ENCODE measurements around the gene MCTP1.

DNA sequence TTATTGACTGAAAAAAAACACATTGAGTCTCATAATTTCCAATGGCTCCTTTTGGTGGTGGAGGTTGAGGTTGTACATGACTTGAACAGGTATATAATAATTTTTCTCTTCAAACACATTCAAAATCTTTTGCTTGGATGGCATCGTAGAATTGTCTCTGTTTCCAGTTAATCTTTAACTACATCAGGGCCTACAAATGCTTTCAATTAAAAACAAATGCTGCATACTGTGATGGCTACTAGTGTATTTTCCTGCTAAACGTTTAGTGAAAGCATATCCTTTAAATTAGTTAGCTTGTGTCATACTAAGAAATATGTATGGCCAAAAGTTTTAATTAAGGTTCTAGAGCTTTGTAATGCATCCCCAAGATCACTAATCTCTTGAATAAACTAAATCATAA is 352.6 kb downstream of the MCTP1 start:
- TF ChIP-seq CREB1 (CRISPR knock-in tag; IDR thresholded peaks at IDR 0.05), result no peak
- no peak for TF ChIP-seq ZNF423 (CRISPR knock-in tag; IDR thresholded peaks at IDR 0.05)
- TF ChIP-seq, protein P1, sequence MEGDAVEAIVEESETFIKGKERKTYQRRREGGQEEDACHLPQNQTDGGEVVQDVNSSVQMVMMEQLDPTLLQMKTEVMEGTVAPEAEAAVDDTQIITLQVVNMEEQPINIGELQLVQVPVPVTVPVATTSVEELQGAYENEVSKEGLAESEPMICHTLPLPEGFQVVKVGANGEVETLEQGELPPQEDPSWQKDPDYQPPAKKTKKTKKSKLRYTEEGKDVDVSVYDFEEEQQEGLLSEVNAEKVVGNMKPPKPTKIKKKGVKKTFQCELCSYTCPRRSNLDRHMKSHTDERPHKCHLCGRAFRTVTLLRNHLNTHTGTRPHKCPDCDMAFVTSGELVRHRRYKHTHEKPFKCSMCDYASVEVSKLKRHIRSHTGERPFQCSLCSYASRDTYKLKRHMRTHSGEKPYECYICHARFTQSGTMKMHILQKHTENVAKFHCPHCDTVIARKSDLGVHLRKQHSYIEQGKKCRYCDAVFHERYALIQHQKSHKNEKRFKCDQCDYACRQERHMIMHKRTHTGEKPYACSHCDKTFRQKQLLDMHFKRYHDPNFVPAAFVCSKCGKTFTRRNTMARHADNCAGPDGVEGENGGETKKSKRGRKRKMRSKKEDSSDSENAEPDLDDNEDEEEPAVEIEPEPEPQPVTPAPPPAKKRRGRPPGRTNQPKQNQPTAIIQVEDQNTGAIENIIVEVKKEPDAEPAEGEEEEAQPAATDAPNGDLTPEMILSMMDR (IDR thresholded peaks at IDR 0.05), result no peak
- TF ChIP-seq KAT7 (CRISPR knock-in tag; IDR thresholded peaks at IDR 0.05; ENCODE audit: borderline replicate concordance), result no peak
- no peak for TF ChIP-seq ZNF671 (CRISPR knock-in tag; IDR thresholded peaks at IDR 0.05)
- no peak for TF ChIP-seq NFE2L1 (CRISPR knock-in tag; IDR thresholded peaks at IDR 0.05)
- no peak for TF ChIP-seq ELF4 (CRISPR knock-in tag; IDR thresholded peaks at IDR 0.05; ENCODE audit: low read depth)
- no peak for TF ChIP-seq NR1H2 (CRISPR knock-in tag; IDR thresholded peaks at IDR 0.05)
- TF ChIP-seq, protein P2, sequence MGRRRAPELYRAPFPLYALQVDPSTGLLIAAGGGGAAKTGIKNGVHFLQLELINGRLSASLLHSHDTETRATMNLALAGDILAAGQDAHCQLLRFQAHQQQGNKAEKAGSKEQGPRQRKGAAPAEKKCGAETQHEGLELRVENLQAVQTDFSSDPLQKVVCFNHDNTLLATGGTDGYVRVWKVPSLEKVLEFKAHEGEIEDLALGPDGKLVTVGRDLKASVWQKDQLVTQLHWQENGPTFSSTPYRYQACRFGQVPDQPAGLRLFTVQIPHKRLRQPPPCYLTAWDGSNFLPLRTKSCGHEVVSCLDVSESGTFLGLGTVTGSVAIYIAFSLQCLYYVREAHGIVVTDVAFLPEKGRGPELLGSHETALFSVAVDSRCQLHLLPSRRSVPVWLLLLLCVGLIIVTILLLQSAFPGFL (CRISPR knock-in tag; IDR thresholded peaks at IDR 0.05; ENCODE audit: borderline replicate concordance), result no peak
- TF ChIP-seq, protein P3, sequence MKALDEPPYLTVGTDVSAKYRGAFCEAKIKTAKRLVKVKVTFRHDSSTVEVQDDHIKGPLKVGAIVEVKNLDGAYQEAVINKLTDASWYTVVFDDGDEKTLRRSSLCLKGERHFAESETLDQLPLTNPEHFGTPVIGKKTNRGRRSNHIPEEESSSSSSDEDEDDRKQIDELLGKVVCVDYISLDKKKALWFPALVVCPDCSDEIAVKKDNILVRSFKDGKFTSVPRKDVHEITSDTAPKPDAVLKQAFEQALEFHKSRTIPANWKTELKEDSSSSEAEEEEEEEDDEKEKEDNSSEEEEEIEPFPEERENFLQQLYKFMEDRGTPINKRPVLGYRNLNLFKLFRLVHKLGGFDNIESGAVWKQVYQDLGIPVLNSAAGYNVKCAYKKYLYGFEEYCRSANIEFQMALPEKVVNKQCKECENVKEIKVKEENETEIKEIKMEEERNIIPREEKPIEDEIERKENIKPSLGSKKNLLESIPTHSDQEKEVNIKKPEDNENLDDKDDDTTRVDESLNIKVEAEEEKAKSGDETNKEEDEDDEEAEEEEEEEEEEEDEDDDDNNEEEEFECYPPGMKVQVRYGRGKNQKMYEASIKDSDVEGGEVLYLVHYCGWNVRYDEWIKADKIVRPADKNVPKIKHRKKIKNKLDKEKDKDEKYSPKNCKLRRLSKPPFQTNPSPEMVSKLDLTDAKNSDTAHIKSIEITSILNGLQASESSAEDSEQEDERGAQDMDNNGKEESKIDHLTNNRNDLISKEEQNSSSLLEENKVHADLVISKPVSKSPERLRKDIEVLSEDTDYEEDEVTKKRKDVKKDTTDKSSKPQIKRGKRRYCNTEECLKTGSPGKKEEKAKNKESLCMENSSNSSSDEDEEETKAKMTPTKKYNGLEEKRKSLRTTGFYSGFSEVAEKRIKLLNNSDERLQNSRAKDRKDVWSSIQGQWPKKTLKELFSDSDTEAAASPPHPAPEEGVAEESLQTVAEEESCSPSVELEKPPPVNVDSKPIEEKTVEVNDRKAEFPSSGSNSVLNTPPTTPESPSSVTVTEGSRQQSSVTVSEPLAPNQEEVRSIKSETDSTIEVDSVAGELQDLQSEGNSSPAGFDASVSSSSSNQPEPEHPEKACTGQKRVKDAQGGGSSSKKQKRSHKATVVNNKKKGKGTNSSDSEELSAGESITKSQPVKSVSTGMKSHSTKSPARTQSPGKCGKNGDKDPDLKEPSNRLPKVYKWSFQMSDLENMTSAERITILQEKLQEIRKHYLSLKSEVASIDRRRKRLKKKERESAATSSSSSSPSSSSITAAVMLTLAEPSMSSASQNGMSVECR (CRISPR knock-in tag; IDR thresholded peaks at IDR 0.05; ENCODE audit: borderline replicate concordance), result no peak
- TF ChIP-seq, protein P4, sequence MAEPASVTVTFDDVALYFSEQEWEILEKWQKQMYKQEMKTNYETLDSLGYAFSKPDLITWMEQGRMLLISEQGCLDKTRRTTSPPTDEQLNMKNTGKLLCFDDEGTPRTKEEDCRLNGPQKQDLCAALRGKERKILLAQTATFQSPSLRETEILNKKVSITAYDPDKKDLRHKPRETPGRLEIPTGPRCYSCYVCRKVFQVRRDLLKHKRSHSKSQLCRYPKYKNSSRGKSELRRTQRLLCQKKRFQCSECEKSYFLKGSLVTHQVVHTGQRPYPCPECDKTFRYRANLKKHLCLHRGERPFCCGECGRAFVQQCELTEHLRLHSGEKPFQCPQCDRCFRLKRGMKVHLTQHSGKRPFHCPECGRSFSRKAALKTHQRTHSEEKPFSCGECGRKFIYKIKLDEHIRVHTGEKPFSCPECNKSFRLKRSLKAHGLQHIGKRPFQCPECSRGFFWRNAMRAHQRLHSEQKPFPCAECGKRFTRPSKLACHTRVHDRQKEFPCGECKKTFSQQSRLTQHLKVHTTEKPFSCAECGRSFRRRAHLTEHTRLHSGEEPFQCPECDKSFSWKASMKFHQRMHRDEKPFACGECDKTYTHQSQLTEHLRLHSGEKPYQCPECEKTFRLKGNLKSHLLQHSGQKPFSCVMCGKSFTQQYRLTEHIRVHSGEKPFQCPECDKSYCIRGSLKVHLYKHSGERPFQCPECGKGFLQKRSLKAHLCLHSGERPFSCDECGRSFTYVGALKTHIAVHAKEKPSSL (CRISPR knock-in tag; conservative IDR thresholded peaks at IDR 0.05), result no peak
- no peak for TF ChIP-seq FOXK1 (CRISPR knock-in tag; IDR thresholded peaks at IDR 0.05)
- TF ChIP-seq, protein P5, sequence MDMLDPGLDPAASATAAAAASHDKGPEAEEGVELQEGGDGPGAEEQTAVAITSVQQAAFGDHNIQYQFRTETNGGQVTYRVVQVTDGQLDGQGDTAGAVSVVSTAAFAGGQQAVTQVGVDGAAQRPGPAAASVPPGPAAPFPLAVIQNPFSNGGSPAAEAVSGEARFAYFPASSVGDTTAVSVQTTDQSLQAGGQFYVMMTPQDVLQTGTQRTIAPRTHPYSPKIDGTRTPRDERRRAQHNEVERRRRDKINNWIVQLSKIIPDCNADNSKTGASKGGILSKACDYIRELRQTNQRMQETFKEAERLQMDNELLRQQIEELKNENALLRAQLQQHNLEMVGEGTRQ (CRISPR knock-in tag; IDR thresholded peaks at IDR 0.05), result no peak
- no peak for TF ChIP-seq TEAD4 (CRISPR knock-in tag; IDR thresholded peaks at IDR 0.05)

Measured in WTC11 (cell line).